RPMI7951 (cell line): ENCODE results near the gene EFCAB14. TPM values are rescaled to one million over a fixed set of nuclear protein-coding genes. Genes with fewer than 3 reads are reported as not detected.

Experiments used
- total RNA-seq: library from RNA; depleted of rRNA; stranded (reverse); fragments of >200 nt; shearing (Covaris generic); gene quantifications from 2 replicates; pipeline ENCODE4 v1.2.3, GENCODE V29; 2014; rRNA removed

Gene EFCAB14
- total RNA-seq, 1 experiment from 2014 or later: 66.0 TPM

Other genes with a start within 250 kb of the EFCAB14 start
- not detected in 2 replicates for gene DMBX1, start 229.3 kb downstream of the EFCAB14 start, total RNA-seq
- gene KNCN, start 167.5 kb downstream of the EFCAB14 start, total RNA-seq: not detected in 2 replicates
- 16.7 and 16.8 TPM in 2 replicates for gene MKNK1, start 114.8 kb downstream of the EFCAB14 start, total RNA-seq
- 7.0 and 8.4 TPM in 2 replicates for gene MOB3C, start 102.3 kb downstream of the EFCAB14 start, total RNA-seq
- gene ATPAF1, start 50.8 kb downstream of the EFCAB14 start, total RNA-seq: 67.6 and 75.1 TPM in 2 replicates
- not detected in 2 replicates for gene TEX38, start 47.3 kb downstream of the EFCAB14 start, total RNA-seq
- not detected in 2 replicates for gene CYP4B1, start 79.9 kb upstream of the EFCAB14 start, total RNA-seq
- gene CYP4A11, start 222.4 kb upstream of the EFCAB14 start, total RNA-seq: not detected in 2 replicates